Activated B cell treated with CpG ODN at 0.5 μM for 24 hours (primary cell): ENCODE measurements around the gene PLIN5. TPM values are rescaled to one million over a fixed set of nuclear protein-coding genes. Genes with fewer than 3 reads are reported as not detected.

Experiments
- ATAC-seq: fragments of 200-7000 bp; cut with Tn5 transposase; one replicate; pipeline ENCODE4 v1.10.0; 2021; ENCODE audit warnings: low read depth, mild to moderate bottlenecking, moderate library complexity
- CTCF ChIA-PET: fragments of 350-600 bp; sonication (Branson Sonifier 250); formaldehyde crosslinking; loops from one replicate; lab custom pipeline; 2021; ENCODE audit warnings: antibody characterized with exemption; lab: Charles Lee
- POLR2A ChIA-PET: fragments of 350-600 bp; sonication (Branson Sonifier 250); formaldehyde crosslinking; loops from one replicate; lab custom pipeline; 2021; ENCODE audit warnings: antibody characterized with exemption; lab: Charles Lee
- DNase-seq: peaks from one replicate; pipeline ENCODE4 v3.0.0; 2022
- H3K27ac Mint-ChIP-seq: one replicate; pipeline ENCODE4 v1.8.0; 2020; ENCODE audit warnings: mixed read lengths
- H3K27me3 Mint-ChIP-seq: one replicate; pipeline ENCODE4 v1.8.0; 2021; ENCODE audit warnings: mixed read lengths
- H3K36me3 Mint-ChIP-seq: one replicate; pipeline ENCODE4 v1.8.0; 2021; ENCODE audit warnings: low read depth, mixed read lengths
- H3K4me1 Mint-ChIP-seq: one replicate; pipeline ENCODE4 v1.8.0; 2021; ENCODE audit warnings: mixed read lengths
- H3K4me3 Mint-ChIP-seq: one replicate; pipeline ENCODE4 v1.8.0; 2020; ENCODE audit warnings: mild to moderate bottlenecking, mixed read lengths
- H3K9me3 Mint-ChIP-seq: one replicate; pipeline ENCODE4 v1.8.0; 2020; ENCODE audit warnings: mixed read lengths
- intact Hi-C: fragments of 100-400 bp; cut with micrococcal nuclease; formaldehyde crosslinking; loops from one replicate; pipeline ENCODE4 v1.15.1; 2024
- total RNA-seq: library from RNA; stranded (reverse); gene quantifications from 2 replicates; pipeline ENCODE4 v1.2.3, GENCODE V29; 2022
- TF ChIP-seq, protein P1 (sequence below): fragments of 200-600 bp; IDR thresholded peaks from one replicate; pipeline ENCODE4 v1.8.0; 2022; ENCODE audit warnings: antibody characterized with exemption, mild to moderate bottlenecking

PLIN5 gene
- total RNA-seq, 1 donor from 2014 or later, result 0.33 TPM

DNA sequence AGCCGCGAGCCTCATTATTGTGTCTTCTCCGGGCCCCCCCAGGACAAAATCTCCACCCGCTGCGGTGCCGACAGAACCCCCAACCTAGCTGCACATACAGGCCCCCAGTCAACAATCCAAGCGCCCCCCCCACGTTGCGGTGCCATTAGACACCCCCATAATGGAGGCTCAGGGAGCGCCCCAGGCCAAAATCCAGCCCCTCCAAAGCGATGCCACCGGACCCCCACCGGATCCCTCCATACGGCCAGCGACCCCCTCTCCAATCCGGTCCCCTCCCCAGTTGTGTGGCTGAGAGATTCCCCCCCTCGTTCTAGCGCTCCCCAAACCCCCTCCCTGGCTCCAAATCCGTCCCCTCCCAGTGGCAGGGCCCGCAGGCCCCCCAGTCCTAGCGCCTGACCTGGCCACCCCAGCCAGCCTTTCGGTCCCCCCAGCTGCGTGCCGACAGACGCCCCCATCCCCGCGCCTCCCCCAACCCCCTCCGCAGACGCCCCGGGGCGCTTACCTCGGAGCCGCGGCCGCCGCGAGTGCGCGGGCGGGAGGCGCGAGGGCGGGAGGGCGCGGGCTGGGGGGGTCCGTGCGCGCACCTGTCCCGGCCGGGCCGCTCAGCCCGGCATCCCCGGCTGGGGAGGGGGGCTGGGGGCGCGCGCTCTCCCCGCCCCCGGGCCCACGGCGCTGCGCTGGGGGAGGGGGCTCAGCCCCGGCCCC, 46.1 kb upstream of the PLIN5 start:
- peaks cover 55% of the 10 kb centered on the region for H3K27me3 Mint-ChIP-seq
- ChIA-PET CTCF (no interaction called here), POLR2A (interaction anchor here (0.8 kb wide), 1 partner anchor 11 kb away, joined by 6 read pairs; no protein-coding TSS in a partner anchor)
- TF ChIP-seq, protein P1, sequence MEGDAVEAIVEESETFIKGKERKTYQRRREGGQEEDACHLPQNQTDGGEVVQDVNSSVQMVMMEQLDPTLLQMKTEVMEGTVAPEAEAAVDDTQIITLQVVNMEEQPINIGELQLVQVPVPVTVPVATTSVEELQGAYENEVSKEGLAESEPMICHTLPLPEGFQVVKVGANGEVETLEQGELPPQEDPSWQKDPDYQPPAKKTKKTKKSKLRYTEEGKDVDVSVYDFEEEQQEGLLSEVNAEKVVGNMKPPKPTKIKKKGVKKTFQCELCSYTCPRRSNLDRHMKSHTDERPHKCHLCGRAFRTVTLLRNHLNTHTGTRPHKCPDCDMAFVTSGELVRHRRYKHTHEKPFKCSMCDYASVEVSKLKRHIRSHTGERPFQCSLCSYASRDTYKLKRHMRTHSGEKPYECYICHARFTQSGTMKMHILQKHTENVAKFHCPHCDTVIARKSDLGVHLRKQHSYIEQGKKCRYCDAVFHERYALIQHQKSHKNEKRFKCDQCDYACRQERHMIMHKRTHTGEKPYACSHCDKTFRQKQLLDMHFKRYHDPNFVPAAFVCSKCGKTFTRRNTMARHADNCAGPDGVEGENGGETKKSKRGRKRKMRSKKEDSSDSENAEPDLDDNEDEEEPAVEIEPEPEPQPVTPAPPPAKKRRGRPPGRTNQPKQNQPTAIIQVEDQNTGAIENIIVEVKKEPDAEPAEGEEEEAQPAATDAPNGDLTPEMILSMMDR, result no peak
- H3K27ac Mint-ChIP-seq, result no peak overlapping the region
- ATAC-seq (no peak), DNase-seq (no peak)
- no peaks in the 10 kb centered on the region for H3K36me3 Mint-ChIP-seq
- intact Hi-C loops, result no loop called here
- peaks cover 16% of the 10 kb centered on the region for H3K4me1 Mint-ChIP-seq
- no peaks in the 10 kb centered on the region for H3K9me3 Mint-ChIP-seq
- no peak overlapping the region for H3K4me3 Mint-ChIP-seq

DNA sequence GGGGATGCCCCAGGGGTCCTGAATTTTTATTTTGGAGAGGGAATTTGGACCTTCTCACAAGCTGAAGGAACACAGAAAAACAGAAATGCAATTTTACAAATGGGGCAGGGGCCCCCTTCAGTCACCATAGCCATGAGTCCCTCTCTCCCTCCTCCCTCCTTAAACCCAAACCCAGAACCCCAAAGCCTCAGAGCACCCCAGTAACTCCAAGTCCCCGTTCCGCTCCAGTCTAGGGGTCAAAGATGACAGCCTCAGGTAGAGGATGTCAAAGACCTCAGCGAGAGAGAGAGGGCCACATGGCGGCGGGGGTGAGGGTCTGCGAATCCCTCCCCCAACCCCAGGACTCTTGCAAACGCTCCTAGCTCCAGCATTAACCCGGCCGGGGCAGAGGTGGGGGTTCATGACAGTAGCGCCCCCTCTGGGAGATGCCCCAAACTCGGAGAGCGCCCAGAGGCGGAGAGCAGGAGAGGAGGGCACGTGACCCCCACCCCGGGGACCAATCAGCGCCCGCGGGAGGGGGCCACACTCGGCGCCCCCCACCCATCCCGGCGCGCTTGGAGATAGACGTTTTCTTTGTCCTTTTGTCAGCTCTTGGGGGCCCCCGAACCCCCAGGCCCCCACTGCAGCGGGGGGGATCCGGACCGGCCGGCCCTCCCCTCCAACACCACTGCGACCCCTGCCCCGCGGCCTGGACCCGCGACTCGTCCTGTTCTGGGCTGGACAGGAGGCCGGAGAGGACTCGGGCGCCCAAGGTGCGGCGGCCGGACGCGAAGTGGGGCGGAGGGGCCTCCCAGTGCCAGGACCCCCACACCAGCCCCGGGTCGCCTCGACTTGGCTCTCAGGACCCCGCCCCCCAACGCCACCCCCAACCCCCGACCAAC, 45.2 kb upstream of the PLIN5 start:
- Mint-ChIP-seq H3K27me3 (peaks cover 55% of the 10 kb centered on the region), H3K36me3 (no peaks in the 10 kb centered on the region), H3K27ac (no peak overlapping the region), H3K4me3 (no peak overlapping the region), H3K4me1 (peaks cover 16% of the 10 kb centered on the region), H3K9me3 (no peaks in the 10 kb centered on the region)
- ChIA-PET POLR2A (interaction anchor here (0.8 kb wide), 1 partner anchor 10 kb away, joined by 6 read pairs; no protein-coding TSS in a partner anchor), CTCF (no interaction called here)
- ATAC-seq (no peak), DNase-seq (no peak)
- intact Hi-C loops, result no loop called here
- TF ChIP-seq, protein P1, result no peak

DNA sequence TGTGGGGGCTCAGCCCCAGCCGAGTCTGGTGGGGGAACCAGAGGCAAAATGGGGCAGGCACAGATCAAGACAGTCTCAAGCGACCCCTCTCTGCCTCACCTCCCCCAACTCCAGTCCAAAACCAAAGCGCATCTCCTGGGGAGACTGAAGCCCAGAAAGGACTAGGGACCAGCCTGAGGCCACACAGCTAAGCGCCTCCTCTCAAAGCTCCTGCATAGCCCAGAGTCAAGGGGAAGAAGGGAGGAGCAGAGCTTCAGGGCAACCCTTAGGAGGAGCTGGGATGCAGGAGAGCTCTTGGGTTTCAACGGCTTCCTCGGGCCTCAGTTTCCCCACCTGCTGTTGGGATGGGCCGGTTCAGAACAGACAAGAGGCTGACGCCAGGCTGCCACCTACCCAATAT, 44.4 kb upstream of the PLIN5 start:
- DNase-seq, result no peak
- intact Hi-C loops, result no loop called here
- no peak overlapping the region for H3K4me3 Mint-ChIP-seq
- peaks cover 13% of the 10 kb centered on the region for H3K4me1 Mint-ChIP-seq
- no peak for ATAC-seq
- no peaks in the 10 kb centered on the region for H3K9me3 Mint-ChIP-seq
- H3K27me3 Mint-ChIP-seq, result peaks cover 52% of the 10 kb centered on the region
- POLR2A ChIA-PET, result no interaction called here
- no peak overlapping the region for H3K27ac Mint-ChIP-seq
- no peaks in the 10 kb centered on the region for H3K36me3 Mint-ChIP-seq
- CTCF ChIA-PET, result no interaction called here
- TF ChIP-seq, protein P1, result no peak

DNA sequence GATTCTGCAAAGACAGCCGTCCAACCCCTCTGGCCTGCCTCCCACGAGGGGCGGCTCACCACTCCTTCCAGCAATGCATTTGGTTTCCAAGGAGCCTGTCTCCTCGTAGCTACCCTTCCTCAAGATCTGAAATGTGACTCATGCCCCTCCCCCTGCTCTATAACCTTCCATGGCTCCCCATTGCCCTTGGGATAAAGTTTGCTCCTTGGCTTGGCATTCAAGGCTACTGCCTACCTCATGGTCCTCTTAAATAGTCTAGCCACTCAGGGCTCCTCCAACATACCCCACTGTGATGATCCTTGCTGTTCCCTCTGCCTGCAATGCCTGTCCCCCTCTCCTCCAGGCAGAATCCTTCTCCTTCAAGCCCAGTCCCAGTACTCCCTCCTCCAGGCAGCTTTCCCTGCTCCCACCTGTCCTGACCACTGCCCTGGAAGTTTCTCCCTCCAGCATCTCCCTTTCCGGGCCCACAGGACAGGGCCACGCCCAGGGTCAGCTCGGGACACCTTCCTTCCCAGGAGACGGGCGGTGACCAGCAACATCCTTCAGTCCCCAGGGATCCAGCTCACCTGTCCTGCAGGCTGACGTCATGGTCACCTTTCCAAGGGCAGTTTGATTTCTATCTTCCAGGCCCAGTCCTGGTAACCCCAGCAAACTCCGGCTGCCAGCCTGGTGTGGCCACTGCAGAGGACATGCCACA, 43.7 kb upstream of the PLIN5 start:
- H3K9me3 Mint-ChIP-seq, result no peaks in the 10 kb centered on the region
- DNase-seq (no peak), ATAC-seq (no peak)
- ChIA-PET CTCF (no interaction called here), POLR2A (no interaction called here)
- H3K4me1 Mint-ChIP-seq, result peaks cover 13% of the 10 kb centered on the region
- no peak overlapping the region for H3K4me3 Mint-ChIP-seq
- TF ChIP-seq, protein P1, result no peak
- no peaks in the 10 kb centered on the region for H3K36me3 Mint-ChIP-seq
- no peak overlapping the region for H3K27ac Mint-ChIP-seq
- H3K27me3 Mint-ChIP-seq, result peaks cover 55% of the 10 kb centered on the region
- intact Hi-C loops, result no loop called here
